ENCODE measurements around the gene ASCC3. TPM values are rescaled to one million over a fixed set of nuclear protein-coding genes. Genes with fewer than 3 reads are reported as not detected.

Gene ASCC3
- total RNA-seq, 2 donors from 2014 or later, result 35.7 to 56.2 TPM

GRCh38 chr6:100700009-100700408 is 181.1 kb downstream of the ASCC3 start:
- H3K36me3 ChIP-seq, result peaks cover 6% of the 10 kb centered on the region
- no peak for TF ChIP-seq CTCF (IDR thresholded peaks at IDR 0.05)

DNA sequence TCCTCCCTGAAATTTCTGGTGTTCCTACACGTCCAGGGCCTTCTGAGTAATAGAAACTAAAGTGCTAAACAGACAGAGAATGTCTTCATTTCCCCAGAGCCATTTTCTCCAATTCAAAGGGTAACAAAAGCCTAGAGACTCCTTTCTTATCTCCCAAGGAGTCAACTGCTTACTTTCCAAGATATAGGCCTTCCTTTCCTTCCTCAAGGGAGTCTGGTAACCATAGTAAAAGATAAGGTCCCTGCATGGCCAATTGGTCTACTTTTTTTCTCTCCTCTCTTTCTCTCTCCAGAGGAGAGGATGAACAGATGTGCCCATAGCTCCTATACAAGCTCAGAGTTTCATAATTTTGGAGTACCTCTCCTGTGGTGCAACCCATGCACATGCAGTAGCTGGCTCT is 185.7 kb downstream of the ASCC3 start:
- no peak for TF ChIP-seq CTCF (IDR thresholded peaks at IDR 0.05)
- DNase-seq (ENCODE audit: low spot score) (no peak), ATAC-seq (ENCODE audit: insufficient number of reproducible peaks, low FRiP score, low read depth) (no peak)
- Histone ChIP-seq H3K4me3 (no peak overlapping the region), H3K27me3 (replicated peaks; ENCODE audit: insufficient read depth) (peaks cover under 1% of the 10 kb centered on the region), H3K9me3 (no peaks in the 10 kb centered on the region), H3K4me1 (ENCODE audit: control insufficient read depth in 1 of 2, low read depth in 2 of 2) (no peaks in the 10 kb centered on the region), H3K36me3 (peaks cover 4% of the 10 kb centered on the region), H3K27ac (no peak overlapping the region)

More at GRCh38 chr6:100700009-100700408, 181.1 kb downstream of the ASCC3 start:
- ATAC-seq (ENCODE audit: insufficient number of reproducible peaks, low FRiP score, low read depth), result no peak
- Histone ChIP-seq H3K9me3 (no peaks in the 10 kb centered on the region), H3K27me3 (replicated peaks; ENCODE audit: insufficient read depth) (no peaks in the 10 kb centered on the region), H3K4me3 (no peak overlapping the region), H3K27ac (no peak overlapping the region), H3K4me1 (ENCODE audit: control insufficient read depth in 1 of 2, low read depth in 2 of 2) (no peaks in the 10 kb centered on the region)
- DNase-seq (ENCODE audit: low spot score), result no peak

DNA sequence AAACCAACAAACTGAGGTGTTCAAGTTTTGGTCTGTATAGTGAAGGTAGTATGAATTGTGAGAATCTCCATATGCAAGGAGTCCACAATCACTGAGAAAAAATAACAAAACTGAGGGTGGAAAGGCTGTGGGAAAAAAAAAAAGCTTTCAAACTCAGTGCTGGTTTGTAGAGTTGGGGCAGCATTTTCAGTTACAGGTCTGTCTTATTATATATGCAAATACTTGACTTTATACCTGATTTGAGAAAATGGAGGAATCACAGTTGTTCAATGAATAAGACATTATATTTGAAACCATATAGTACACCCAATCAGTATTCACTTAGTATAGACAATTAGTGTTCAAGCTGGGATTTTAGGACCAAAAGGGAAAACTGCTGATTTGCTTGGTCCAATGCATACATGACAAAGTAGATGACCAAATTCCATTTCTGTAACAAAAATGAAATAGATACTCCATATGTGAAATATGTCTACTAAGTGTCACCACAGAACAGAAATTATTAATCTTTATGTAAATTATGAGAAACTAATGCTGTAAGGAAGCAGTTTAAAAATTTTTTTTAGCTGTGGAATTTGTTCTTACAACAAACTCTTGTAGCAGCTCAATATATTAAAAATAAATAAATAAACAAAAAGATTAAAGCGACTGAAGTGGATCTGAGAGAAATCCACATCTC is 187.7 kb downstream of the ASCC3 start:
- Histone ChIP-seq H3K36me3 (no peaks in the 10 kb centered on the region), H3K4me1 (ENCODE audit: control insufficient read depth in 1 of 2, low read depth in 2 of 2) (no peaks in the 10 kb centered on the region), H3K9me3 (no peaks in the 10 kb centered on the region), H3K4me3 (no peak overlapping the region), H3K27me3 (replicated peaks; ENCODE audit: insufficient read depth) (peaks cover 3% of the 10 kb centered on the region), H3K27ac (no peak overlapping the region)
- no peak for TF ChIP-seq CTCF (IDR thresholded peaks at IDR 0.05)
- no peak for ATAC-seq (ENCODE audit: insufficient number of reproducible peaks, low FRiP score, low read depth)
- DNase-seq (ENCODE audit: low spot score), result no peak

- H3K9me3 ChIP-seq, result no peaks in the 10 kb centered on the region
- no peak overlapping the region for H3K27ac ChIP-seq
- H3K4me3 ChIP-seq, result no peak overlapping the region
- no peaks in the 10 kb centered on the region for H3K4me1 ChIP-seq (ENCODE audit: control insufficient read depth in 1 of 2, low read depth in 2 of 2)
- H3K36me3 ChIP-seq, result no peaks in the 10 kb centered on the region
- DNase-seq (ENCODE audit: low spot score) (no peak), ATAC-seq (ENCODE audit: insufficient number of reproducible peaks, low FRiP score, low read depth) (no peak)
- no peak for TF ChIP-seq CTCF (IDR thresholded peaks at IDR 0.05)
- peaks cover 3% of the 10 kb centered on the region for H3K27me3 ChIP-seq (replicated peaks; ENCODE audit: insufficient read depth)
Measured at GRCh38 chr6:100691972-100692371, 189.2 kb downstream of the ASCC3 start.

DNA sequence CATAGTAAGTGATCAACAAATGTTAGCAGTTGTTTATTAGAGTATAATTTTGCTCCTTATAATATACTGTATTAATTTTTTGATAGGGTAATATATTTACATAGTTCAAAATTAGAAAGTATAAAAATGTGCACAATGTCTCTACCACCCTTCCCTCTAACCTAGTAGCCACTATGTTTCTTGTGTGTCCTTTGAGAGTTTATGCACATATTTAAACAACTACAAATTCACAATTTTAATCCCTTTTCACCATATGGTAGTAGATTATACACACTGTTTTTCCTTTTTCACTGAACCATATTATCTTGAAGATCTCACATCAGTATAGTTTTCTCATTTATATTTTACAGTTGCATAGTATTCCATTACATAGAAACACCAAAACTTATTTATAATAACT is 194.9 kb downstream of the ASCC3 start:
- ATAC-seq (ENCODE audit: insufficient number of reproducible peaks, low FRiP score, low read depth) (no peak), DNase-seq (ENCODE audit: low spot score) (no peak)
- no peak for TF ChIP-seq CTCF (IDR thresholded peaks at IDR 0.05)
- Histone ChIP-seq H3K27me3 (replicated peaks; ENCODE audit: insufficient read depth) (peaks cover 3% of the 10 kb centered on the region), H3K36me3 (no peaks in the 10 kb centered on the region), H3K4me3 (no peak overlapping the region), H3K4me1 (ENCODE audit: control insufficient read depth in 1 of 2, low read depth in 2 of 2) (no peaks in the 10 kb centered on the region), H3K27ac (no peak overlapping the region), H3K9me3 (no peaks in the 10 kb centered on the region)

Measured in thoracic aorta (tissue), 2 donors.